ENCODE measurements around the gene SHH. TPM values are rescaled to one million over a fixed set of nuclear protein-coding genes. Genes with fewer than 3 reads are reported as not detected.

The SHH gene
- total RNA-seq, 6 experiments from 2014 or later, result not detected

DNA sequence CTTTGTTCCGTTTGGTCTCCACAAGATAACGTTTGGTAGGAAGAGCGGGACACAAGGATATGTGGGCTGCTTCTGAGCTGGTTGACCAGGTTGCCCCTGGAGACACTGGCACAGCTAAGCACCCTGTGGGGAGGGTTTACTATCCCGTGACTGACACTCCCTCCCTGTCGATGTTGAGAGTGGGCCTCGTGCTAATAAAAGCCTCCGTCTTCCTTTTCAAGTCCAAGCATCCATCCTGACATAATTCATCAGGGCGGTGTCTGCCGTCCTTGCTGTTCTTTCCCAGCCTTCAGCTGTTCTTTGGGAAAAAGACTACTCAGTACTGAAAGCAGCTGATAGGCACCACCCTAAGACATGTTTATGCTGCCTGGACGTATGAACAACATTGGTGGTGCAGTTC is 49.6 kb downstream of the SHH start:
- Mint-ChIP-seq H3K4me1 (ENCODE audit: low read depth) (no peaks in the 10 kb centered on the region), H3K36me3 (ENCODE audit: low read depth) (peaks cover 4% of the 10 kb centered on the region), H3K9me3 (no peaks in the 10 kb centered on the region), H3K27me3 (ENCODE audit: insufficient read depth) (no peaks in the 10 kb centered on the region; the same call in 1 of the 2 replicates), H3K27ac (no peak overlapping the region), H3K4me3 (no peak overlapping the region)
- no peak for DNase-seq
- TF ChIP-seq, protein P1, sequence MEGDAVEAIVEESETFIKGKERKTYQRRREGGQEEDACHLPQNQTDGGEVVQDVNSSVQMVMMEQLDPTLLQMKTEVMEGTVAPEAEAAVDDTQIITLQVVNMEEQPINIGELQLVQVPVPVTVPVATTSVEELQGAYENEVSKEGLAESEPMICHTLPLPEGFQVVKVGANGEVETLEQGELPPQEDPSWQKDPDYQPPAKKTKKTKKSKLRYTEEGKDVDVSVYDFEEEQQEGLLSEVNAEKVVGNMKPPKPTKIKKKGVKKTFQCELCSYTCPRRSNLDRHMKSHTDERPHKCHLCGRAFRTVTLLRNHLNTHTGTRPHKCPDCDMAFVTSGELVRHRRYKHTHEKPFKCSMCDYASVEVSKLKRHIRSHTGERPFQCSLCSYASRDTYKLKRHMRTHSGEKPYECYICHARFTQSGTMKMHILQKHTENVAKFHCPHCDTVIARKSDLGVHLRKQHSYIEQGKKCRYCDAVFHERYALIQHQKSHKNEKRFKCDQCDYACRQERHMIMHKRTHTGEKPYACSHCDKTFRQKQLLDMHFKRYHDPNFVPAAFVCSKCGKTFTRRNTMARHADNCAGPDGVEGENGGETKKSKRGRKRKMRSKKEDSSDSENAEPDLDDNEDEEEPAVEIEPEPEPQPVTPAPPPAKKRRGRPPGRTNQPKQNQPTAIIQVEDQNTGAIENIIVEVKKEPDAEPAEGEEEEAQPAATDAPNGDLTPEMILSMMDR (IDR thresholded peaks at IDR 0.05), result no peak

- TF ChIP-seq, protein P1 (IDR thresholded peaks at IDR 0.05), result no peak
- no peaks in the 10 kb centered on the region for H3K9me3 Mint-ChIP-seq
- no peaks in the 10 kb centered on the region for H3K4me1 Mint-ChIP-seq (ENCODE audit: low read depth)
- peaks cover 9% of the 10 kb centered on the region for H3K36me3 Mint-ChIP-seq (ENCODE audit: low read depth)
- no peaks in the 10 kb centered on the region; the same call in 1 of the 2 replicates for H3K27me3 Mint-ChIP-seq (ENCODE audit: insufficient read depth)
- no peak for DNase-seq
- H3K27ac Mint-ChIP-seq, result no peak overlapping the region
- no peak overlapping the region for H3K4me3 Mint-ChIP-seq
These were observed 50.2 kb downstream of the SHH start for GRCh38 chr7:155762036-155762435.

DNA sequence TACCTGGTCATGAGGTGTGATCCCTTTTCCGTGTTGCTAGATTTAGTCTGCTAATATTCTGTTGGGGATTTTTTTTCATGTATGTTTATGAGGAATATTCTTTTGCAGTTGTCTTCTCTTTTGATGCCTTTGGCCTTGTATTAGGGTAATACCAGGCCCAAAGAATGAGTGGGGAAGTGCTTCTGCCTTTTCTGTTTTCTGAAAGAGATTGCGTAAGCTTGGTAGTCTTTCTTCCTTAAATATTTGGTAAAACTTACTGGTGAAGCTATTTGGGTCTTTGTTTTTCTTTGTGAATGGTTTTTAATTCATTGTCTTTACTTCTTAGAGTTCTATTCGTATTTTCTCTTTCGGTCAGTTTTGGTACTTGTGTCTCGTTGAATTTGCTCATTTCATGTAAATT is 51.1 kb downstream of the SHH start:
- no peak overlapping the region for H3K27ac Mint-ChIP-seq
- TF ChIP-seq, protein P1 (IDR thresholded peaks at IDR 0.05), result no peak
- peaks cover 17% of the 10 kb centered on the region for H3K36me3 Mint-ChIP-seq (ENCODE audit: low read depth)
- DNase-seq, result no peak
- H3K4me1 Mint-ChIP-seq (ENCODE audit: low read depth), result no peaks in the 10 kb centered on the region
- H3K27me3 Mint-ChIP-seq (ENCODE audit: insufficient read depth), result no peaks in the 10 kb centered on the region; the same call in 1 of the 2 replicates
- no peak overlapping the region for H3K4me3 Mint-ChIP-seq
- H3K9me3 Mint-ChIP-seq, result no peaks in the 10 kb centered on the region

DNA sequence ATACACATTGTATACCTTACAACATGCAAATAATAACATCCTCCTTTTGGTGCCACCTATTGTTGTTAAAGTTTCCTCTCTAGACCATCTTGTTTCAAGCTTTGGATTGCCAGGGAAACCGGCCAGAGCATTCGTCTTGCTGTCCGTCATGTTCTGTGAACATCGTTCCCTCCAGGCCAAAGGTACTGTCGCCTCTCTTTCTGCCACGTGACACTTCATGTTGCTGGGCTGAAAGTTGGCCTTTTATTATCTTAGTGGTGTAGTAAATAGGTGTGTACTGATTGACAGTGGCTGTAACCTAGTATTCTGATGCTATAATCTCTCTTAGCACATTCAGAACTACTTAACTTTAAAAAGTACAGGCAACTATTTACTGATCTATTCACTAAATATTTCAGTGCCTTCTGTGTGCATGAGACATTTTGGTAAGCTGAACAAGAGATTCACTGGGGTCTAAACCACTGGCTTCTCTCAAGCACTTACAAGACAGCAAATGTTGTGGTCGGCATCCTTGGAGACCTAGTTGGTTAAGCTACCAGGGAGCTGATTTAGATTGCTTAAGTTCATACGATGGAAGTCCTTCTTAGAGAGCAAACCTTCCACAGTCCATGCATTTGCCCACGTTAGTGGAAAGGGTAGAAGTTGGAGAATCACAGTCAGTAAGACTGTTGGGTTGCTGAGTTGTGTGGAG is 52.4 kb downstream of the SHH start:
- H3K27ac Mint-ChIP-seq, result no peak overlapping the region
- peaks cover 17% of the 10 kb centered on the region for H3K36me3 Mint-ChIP-seq (ENCODE audit: low read depth)
- H3K9me3 Mint-ChIP-seq, result no peaks in the 10 kb centered on the region
- no peak for DNase-seq
- H3K4me1 Mint-ChIP-seq (ENCODE audit: low read depth), result no peaks in the 10 kb centered on the region
- H3K4me3 Mint-ChIP-seq, result no peak overlapping the region; the same call in 1 of the 2 replicates
- H3K27me3 Mint-ChIP-seq (ENCODE audit: insufficient read depth), result no peaks in the 10 kb centered on the region; the same call in 1 of the 2 replicates
- TF ChIP-seq, protein P1 (IDR thresholded peaks at IDR 0.05), result no peak

- Mint-ChIP-seq H3K9me3 (no peaks in the 10 kb centered on the region), H3K27ac (no peak overlapping the region), H3K36me3 (ENCODE audit: low read depth) (peaks cover 17% of the 10 kb centered on the region), H3K4me3 (no peak overlapping the region), H3K4me1 (ENCODE audit: low read depth) (peaks cover 7% of the 10 kb centered on the region), H3K27me3 (ENCODE audit: insufficient read depth) (peaks cover 3% of the 10 kb centered on the region)
- no peak for DNase-seq
- TF ChIP-seq, protein P1 (IDR thresholded peaks at IDR 0.05), result no peak
These were observed 53.9 kb downstream of the SHH start for GRCh38 chr7:155758348-155758747.

Data from HFFc6 (cell line).